ENCODE measurements around the gene POLR3C. TPM values are rescaled to one million over a fixed set of nuclear protein-coding genes. Genes with fewer than 3 reads are reported as not detected.

The POLR3C gene
- total RNA-seq, 1 experiment from 2014 or later = 29.3 TPM

DNA sequence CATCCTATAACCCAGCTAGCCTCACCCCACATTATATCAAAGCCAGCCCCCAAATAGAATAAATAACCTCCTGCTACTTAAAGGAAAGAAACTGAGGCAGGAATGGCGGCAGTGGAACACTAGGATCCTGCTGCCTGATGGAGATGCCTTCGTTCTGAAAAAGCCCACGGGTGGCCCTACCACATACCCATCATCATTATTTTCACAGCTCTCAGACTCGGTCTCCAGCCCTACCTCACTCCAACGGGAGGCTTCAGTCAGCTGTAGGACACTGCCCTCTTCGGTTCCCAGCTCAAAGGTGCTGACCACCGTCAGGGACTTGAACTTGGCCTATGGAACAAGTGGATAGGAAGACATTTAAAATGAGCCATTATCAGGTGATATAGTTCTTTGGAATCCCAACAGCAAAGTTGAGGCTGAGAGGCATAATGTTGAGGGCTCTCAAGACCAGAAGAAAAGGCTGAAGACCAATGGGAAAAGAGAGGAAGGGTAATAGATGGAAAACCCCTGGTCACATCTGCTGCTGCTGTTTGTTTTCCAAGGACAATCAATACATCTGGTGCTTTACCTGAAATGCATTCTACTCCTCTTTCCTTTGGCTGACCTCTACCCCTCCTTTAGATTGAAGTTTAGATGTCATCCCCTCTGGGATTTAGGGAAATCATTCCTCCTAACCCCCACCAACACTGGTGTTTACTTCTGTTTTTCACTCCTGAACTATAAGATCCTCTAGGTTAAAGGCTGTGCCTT, 69.5 kb downstream of the POLR3C start:
- H3K27me3 Mint-ChIP-seq (ENCODE audit: unreplicated experiment) = no peaks in the 10 kb centered on the region
- CTCF ChIA-PET = interaction anchor here (1.3 to 3.4 kb wide), 4 partner anchors 9 to 48 kb away, joined by 3 to 77 read pairs (median 33); partner anchors contain the start of genes NUDT17, PIAS3 and RBM8A
- H3K9me3 Mint-ChIP-seq (ENCODE audit: low read depth, unreplicated experiment) = no peaks in the 10 kb centered on the region
- no peak for DNase-seq
- H3K27ac Mint-ChIP-seq (ENCODE audit: unreplicated experiment) = peak overlapping the region; percentile 71
- H3K4me1 Mint-ChIP-seq (ENCODE audit: low read depth, unreplicated experiment) = peaks cover 52% of the 10 kb centered on the region
- intact Hi-C loops (cut with micrococcal nuclease; ENCODE audit: unreplicated experiment) = loop anchor here (5.0 kb wide), 1 partner anchor 34 kb away; the partner anchor contains the start of gene RBM8A
- TF ChIP-seq, protein P1, sequence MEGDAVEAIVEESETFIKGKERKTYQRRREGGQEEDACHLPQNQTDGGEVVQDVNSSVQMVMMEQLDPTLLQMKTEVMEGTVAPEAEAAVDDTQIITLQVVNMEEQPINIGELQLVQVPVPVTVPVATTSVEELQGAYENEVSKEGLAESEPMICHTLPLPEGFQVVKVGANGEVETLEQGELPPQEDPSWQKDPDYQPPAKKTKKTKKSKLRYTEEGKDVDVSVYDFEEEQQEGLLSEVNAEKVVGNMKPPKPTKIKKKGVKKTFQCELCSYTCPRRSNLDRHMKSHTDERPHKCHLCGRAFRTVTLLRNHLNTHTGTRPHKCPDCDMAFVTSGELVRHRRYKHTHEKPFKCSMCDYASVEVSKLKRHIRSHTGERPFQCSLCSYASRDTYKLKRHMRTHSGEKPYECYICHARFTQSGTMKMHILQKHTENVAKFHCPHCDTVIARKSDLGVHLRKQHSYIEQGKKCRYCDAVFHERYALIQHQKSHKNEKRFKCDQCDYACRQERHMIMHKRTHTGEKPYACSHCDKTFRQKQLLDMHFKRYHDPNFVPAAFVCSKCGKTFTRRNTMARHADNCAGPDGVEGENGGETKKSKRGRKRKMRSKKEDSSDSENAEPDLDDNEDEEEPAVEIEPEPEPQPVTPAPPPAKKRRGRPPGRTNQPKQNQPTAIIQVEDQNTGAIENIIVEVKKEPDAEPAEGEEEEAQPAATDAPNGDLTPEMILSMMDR (IDR thresholded peaks at IDR 0.05; ENCODE audit: unreplicated experiment) = no peak
- no TSS peak for BruUV-seq (replicated peaks)
- H3K4me3 Mint-ChIP-seq (ENCODE audit: low read depth, unreplicated experiment) = no peak overlapping the region
- no peaks in the 10 kb centered on the region for H3K36me3 Mint-ChIP-seq (ENCODE audit: insufficient read depth, unreplicated experiment)

Small RNAs within 50 kb of the gene (microRNA-seq; reads per million reads assigned to microRNA genes)
- 1.1 reads per million for gene MIR6736

Other genes with a start within 250 kb of the POLR3C start
- gene GPR89A, start 216.2 kb upstream of the POLR3C start, total RNA-seq (2022) = 32.4 and 37.6 TPM in 2 replicates
- 1.3 and 3.3 TPM in 2 replicates for gene PDZK1, start 116.8 kb upstream of the POLR3C start, total RNA-seq (2022)
- gene CD160, start 104.7 kb upstream of the POLR3C start, total RNA-seq (2022) = not detected in 2 replicates
- gene RNF115, start 105 bp upstream of the POLR3C start, total RNA-seq (2022) = 9.5 and 9.9 TPM in 2 replicates
- 2.8 and 4.0 TPM in 2 replicates for gene NUDT17, start 21.4 kb downstream of the POLR3C start, total RNA-seq (2022)
- 38.3 and 40.1 TPM in 2 replicates for gene PIAS3, start 34.9 kb downstream of the POLR3C start, total RNA-seq (2022)
- 0.22 TPM in 1 of 2 replicates, not detected in the other for gene ANKRD35, start 61.7 kb downstream of the POLR3C start, total RNA-seq (2022)
- 0.34 and 0.68 TPM in 2 replicates for gene ITGA10, start 85.8 kb downstream of the POLR3C start, total RNA-seq (2022)
- gene PEX11B, start 94.5 kb downstream of the POLR3C start, total RNA-seq (2022) = 27.1 and 27.3 TPM in 2 replicates
- 167 and 177 TPM in 2 replicates for gene RBM8A, start 103.3 kb downstream of the POLR3C start, total RNA-seq (2022)
- gene LIX1L, start 133.8 kb downstream of the POLR3C start, total RNA-seq (2022) = 6.3 and 7.2 TPM in 2 replicates
- 0.19 and 0.27 TPM in 2 replicates for gene ANKRD34A, start 140.4 kb downstream of the POLR3C start, total RNA-seq (2022)
- gene POLR3GL, start 140.5 kb downstream of the POLR3C start, total RNA-seq (2022) = 9.9 and 11.5 TPM in 2 replicates
- 18.5 and 27.3 TPM in 2 replicates for gene TXNIP, start 172.4 kb downstream of the POLR3C start, total RNA-seq (2022)
- not detected in 2 replicates for gene HJV, start 197.5 kb downstream of the POLR3C start, total RNA-seq (2022)